OCI-LY1 (cell line): ENCODE data around the gene DNAJB11.

ENCODE experiments used
- CTCF ChIP-seq: fragments of 200-600 bp; sonication (generic), shearing (Covaris generic); IDR thresholded peaks from 2 replicates; pipeline ENCODE4 v1.5.1; 2017; ENCODE audit warnings: mild to moderate bottlenecking, antibody characterized with exemption, low read length, moderate library complexity, mixed read lengths
- EZH2 ChIP-seq: fragments of 200-600 bp; sonication (generic), shearing (Covaris generic); IDR thresholded peaks from 2 replicates; pipeline ENCODE4 v1.8.0; 2017; ENCODE audit warnings: borderline replicate concordance, mixed run types, mild to moderate bottlenecking, antibody characterized with exemption, low read length, moderate library complexity, mixed read lengths

- no peak for TF ChIP-seq CTCF
- no peak for TF ChIP-seq EZH2
These were observed 28.2 kb downstream of the DNAJB11 start for GRCh38 chr3:186598794-186599141.
